Small intestine (tissue), 7 donors: ENCODE data around the gene GPR75. TPM values are rescaled to one million over a fixed set of nuclear protein-coding genes. Genes with fewer than 3 reads are reported as not detected.
"Not testable (repeated sequence)": the region's sequence is repeated elsewhere in the genome, so short reads cannot be mapped to it uniquely, and the experiment has no call there.

Experiments used
- DNase-seq, 2 donors: peaks; one replicate each; pipeline versions ENCODE4 v3.0.0 to v3.0.0-alpha.2; 2013
- FAIRE-seq: peaks from 2 replicates; lab custom pipeline; 2012; peaks lifted over from hg19 to GRCh38; lab: Jason Lieb, UNC
- H3K27ac ChIP-seq, 3 donors: one replicate each; pipeline ENCODE4 v1.5.1; 2013; ENCODE audit warnings: low read length in 2 of 3, mild to moderate bottlenecking in 2 of 3, control low read depth in 1 of 3, inconsistent platforms in 1 of 3, low read depth in 1 of 3, moderate library complexity in 1 of 3
- H3K27me3 ChIP-seq, 3 donors: one replicate each; pipeline ENCODE4 v1.6.1; 2013; ENCODE audit warnings: low read length in 3 of 3, inconsistent platforms in 1 of 3; ENCODE audit not compliant: control insufficient read depth in 3 of 3, insufficient read depth in 3 of 3
- H3K36me3 ChIP-seq, 3 donors: one replicate each; pipeline ENCODE4 v1.6.1; 2013; ENCODE audit warnings: low read length in 3 of 3, inconsistent platforms in 1 of 3, low read depth in 1 of 3, mild to moderate bottlenecking in 1 of 3, moderate library complexity in 1 of 3; ENCODE audit not compliant: control insufficient read depth in 3 of 3, insufficient read depth in 2 of 3
- H3K4me1 ChIP-seq, 3 donors: one replicate each; pipeline ENCODE4 v1.6.1; 2013; ENCODE audit warnings: low read length in 2 of 3, inconsistent platforms in 1 of 3, low read depth in 1 of 3, mild to moderate bottlenecking in 1 of 3, moderate library complexity in 1 of 3; ENCODE audit not compliant: control insufficient read depth in 3 of 3, insufficient read depth in 2 of 3
- H3K4me3 ChIP-seq, 3 donors: one replicate each; pipeline ENCODE4 v1.5.1; 2013; ENCODE audit warnings: low read length in 3 of 3, control low read depth in 1 of 3, inconsistent platforms in 1 of 3, low read depth in 1 of 3, mild to moderate bottlenecking in 1 of 3, moderate library complexity in 1 of 3
- H3K9me3 ChIP-seq, 2 donors: one replicate each; pipeline ENCODE4 v1.6.1; 2013; ENCODE audit warnings: low read depth in 1 of 2, low read length in 1 of 2; ENCODE audit not compliant: control insufficient read depth in 2 of 2, insufficient read depth in 1 of 2
- WGBS, 3 donors: extraction: QIAGEN DNeasy Blood & Tissue Kit; methylation state at CpG; one replicate each; pipeline ENCODE4 v1.1.7; 2013; 5-methylcytosine and 5-hydroxymethylcytosine counted together
- polyA plus RNA-seq, 4 donors: library from polyadenylated mRNA; stranded (reverse) in 3 of 4; unstranded in 1 of 4; fragments of 200-250 nt in 3 of 4; fragments of 120-200 nt in 1 of 4; gene quantifications; one replicate each; pipeline versions ENCODE4 v1.2.1 to v1.2.3, GENCODE V29; 2013
- donor health status: healthy with polysubstance abuse.
- donor health status: control.
- donor health status: control.
- donor health status: Bipolar disorder and iron deficiency.
- donor health status: healthy.

Gene GPR75
- polyA plus RNA-seq, 4 donors = 0.27 to 4.2 (median 0.52) TPM; not detected in 1

- H3K9me3 ChIP-seq = no peaks in the 10 kb centered on the region
- H3K4me1 ChIP-seq = peaks cover 0 to 5% (median 0%) of the 10 kb centered on the region in 3 donors
- 88 to 97% (median 95%) methylated on average over 2 of the region's 2 CpGs for WGBS, 3 donors
- DNase-seq = peak; percentile 12 to 29
- H3K27ac ChIP-seq = peak overlapping the region in 1 of 3 donors; percentile 28
- no peak for FAIRE-seq
- peaks cover 0 to under 1% (median 0%) of the 10 kb centered on the region in 3 donors for H3K36me3 ChIP-seq
- H3K4me3 ChIP-seq = no peak overlapping the region
- H3K27me3 ChIP-seq = no peaks in the 10 kb centered on the region
Observed at GRCh38 chr2:53848062-53848461, 11.7 kb downstream of the GPR75 start.

- DNase-seq = no peak
- no peak overlapping the region for H3K27ac ChIP-seq
- no peak overlapping the region for H3K4me3 ChIP-seq
- peaks cover 0 to 2% (median 0%) of the 10 kb centered on the region in 3 donors for H3K4me1 ChIP-seq
- no peaks in the 10 kb centered on the region for H3K27me3 ChIP-seq
- WGBS, 3 donors = 71 to 77% (median 71%) methylated on average over 2 of the region's 2 CpGs
- H3K36me3 ChIP-seq = no peaks in the 10 kb centered on the region
- no peaks in the 10 kb centered on the region for H3K9me3 ChIP-seq
- no peak for FAIRE-seq
Observed at GRCh38 chr2:53843595-53843994, 16.2 kb downstream of the GPR75 start.

GRCh38 chr2:53842891-53843290, 16.9 kb downstream of the GPR75 start:
- H3K4me3 ChIP-seq = no peak overlapping the region
- WGBS, 3 donors = 65 to 84% (median 69%) methylated on average over 3 of the region's 3 CpGs
- FAIRE-seq (no peak), DNase-seq (no peak)
- no peaks in the 10 kb centered on the region for H3K36me3 ChIP-seq
- H3K4me1 ChIP-seq = peaks cover 0 to under 1% (median 0%) of the 10 kb centered on the region in 3 donors
- no peaks in the 10 kb centered on the region for H3K27me3 ChIP-seq
- no peak overlapping the region for H3K27ac ChIP-seq
- no peaks in the 10 kb centered on the region for H3K9me3 ChIP-seq

GRCh38 chr2:53841651-53842050, 18.1 kb downstream of the GPR75 start:
- 96 to 99% (median 98%) methylated on average over 7 of the region's 7 CpGs for WGBS, 3 donors
- FAIRE-seq, H3K36me3 ChIP-seq: not testable (repeated sequence)

GRCh38 chr2:53840580-53840979, 19.2 kb downstream of the GPR75 start:
- no peak overlapping the region for H3K27ac ChIP-seq
- H3K4me3 ChIP-seq = no peak overlapping the region
- FAIRE-seq (no peak), DNase-seq (no peak)
- no peaks in the 10 kb centered on the region for H3K4me1 ChIP-seq
- H3K9me3 ChIP-seq = no peaks in the 10 kb centered on the region
- no peaks in the 10 kb centered on the region for H3K27me3 ChIP-seq
- no peaks in the 10 kb centered on the region for H3K36me3 ChIP-seq
- 63 to 88% (median 67%) methylated on average over 1 of the region's 1 CpG for WGBS, 3 donors

More at GRCh38 chr2:53841651-53842050, 18.1 kb downstream of the GPR75 start:
- not testable (repeated sequence) for H3K4me3 ChIP-seq, H3K27me3 ChIP-seq, H3K9me3 ChIP-seq, H3K4me1 ChIP-seq, DNase-seq, H3K27ac ChIP-seq

- H3K9me3 ChIP-seq, H3K27ac ChIP-seq, FAIRE-seq, H3K27me3 ChIP-seq, DNase-seq, H3K36me3 ChIP-seq, H3K4me3 ChIP-seq: not testable (repeated sequence)
- WGBS, 3 donors = 77 to 91% (median 82%) methylated on average over 4 of the region's 4 CpGs
- H3K4me1 ChIP-seq = peaks cover 0 to 14% (median 0%) of the 10 kb centered on the region in 3 donors
Observed at GRCh38 chr2:53829980-53830290, 29.8 kb downstream of the GPR75 start.

GRCh38 chr2:53829273-53829979, 30.3 kb downstream of the GPR75 start:
- no peaks in the 10 kb centered on the region for H3K27me3 ChIP-seq
- WGBS, 3 donors = 86 to 90% (median 90%) methylated on average over 11 of the region's 11 CpGs
- no peak overlapping the region for H3K4me3 ChIP-seq
- DNase-seq (no peak), FAIRE-seq (no peak)
- peaks cover 0 to 8% of the 10 kb centered on the region in 2 donors for H3K9me3 ChIP-seq
- no peak overlapping the region for H3K27ac ChIP-seq
- H3K4me1 ChIP-seq = peaks cover 0 to 14% (median 0%) of the 10 kb centered on the region in 3 donors
- peaks cover 0 to 7% (median 0%) of the 10 kb centered on the region in 3 donors for H3K36me3 ChIP-seq

- Histone ChIP-seq H3K27ac (no peak overlapping the region), H3K9me3 (peaks cover 0 to 8% of the 10 kb centered on the region in 2 donors), H3K4me3 (no peak overlapping the region), H3K36me3 (peaks cover 0 to 7% (median 0%) of the 10 kb centered on the region in 3 donors), H3K27me3 (no peaks in the 10 kb centered on the region), H3K4me1 (peaks cover 0 to 14% (median 0%) of the 10 kb centered on the region in 3 donors)
- 95 to 96% (median 95%) methylated on average over 4 of the region's 4 CpGs for WGBS, 3 donors
- no peak for DNase-seq
- FAIRE-seq = no peak
Observed at GRCh38 chr2:53828331-53828730, 31.4 kb downstream of the GPR75 start.
